Keratinocyte (primary cell): ENCODE data around the gene WDPCP. TPM values are rescaled to one million over a fixed set of nuclear protein-coding genes. Genes with fewer than 3 reads are reported as not detected.

Source experiments
- DNase-seq: peaks from one replicate; pipeline ENCODE4 v3.0.0-alpha.2; 2011; ENCODE audit warnings: low read depth, missing footprints, low spot score
- FAIRE-seq: peaks from 2 replicates; lab custom pipeline; 2011; peaks lifted over from hg19 to GRCh38; lab: Jason Lieb, UNC
- H2AFZ ChIP-seq: 2 replicates; pipeline ENCODE4 v1.6.0; 2012; ENCODE audit warnings: low read length, control low read depth, inconsistent platforms; ENCODE audit not compliant: control insufficient read depth
- H3K27ac ChIP-seq: 2 replicates; pipeline ENCODE4 v1.5.1; 2011; ENCODE audit warnings: low read length; ENCODE audit not compliant: control insufficient read depth, insufficient read depth
- H3K27me3 ChIP-seq: 3 replicates; pipeline ENCODE4 v1.6.0; 2011; ENCODE audit warnings: low read length; ENCODE audit not compliant: control insufficient read depth, insufficient read depth; ENCODE audit errors: extremely low read depth
- H3K36me3 ChIP-seq, 2 experiments: 2 replicates in 1 of 2; 3 replicates in 1 of 2; pipeline ENCODE4 v1.5.1; 2011; ENCODE audit warnings: low read length in 2 of 2, mild to moderate bottlenecking in 1 of 2; ENCODE audit not compliant: control insufficient read depth in 2 of 2, insufficient read depth in 2 of 2; ENCODE audit errors: extremely low read depth in 1 of 2
- H3K4me1 ChIP-seq: 3 replicates; pipeline ENCODE4 v1.5.1; 2011; ENCODE audit warnings: low read length; ENCODE audit not compliant: control insufficient read depth, insufficient read depth; ENCODE audit errors: extremely low read depth
- H3K4me2 ChIP-seq: 3 replicates; pipeline ENCODE4 v1.6.0; 2011; ENCODE audit warnings: low read depth, low read length; ENCODE audit not compliant: control insufficient read depth, insufficient read depth; ENCODE audit errors: extremely low read depth
- H3K4me3 ChIP-seq, 3 experiments: fragments of 200-600 bp in 1 of 3; sonication (generic) in 1 of 3; 2 replicates in 2 of 3; 3 replicates in 1 of 3; pipeline ENCODE4 v1.5.1; 2011 to 2016; ENCODE audit warnings: low read length in 3 of 3, mild to moderate bottlenecking in 3 of 3, control low read depth in 2 of 3, inconsistent platforms in 1 of 3, low read depth in 1 of 3, mixed read lengths in 1 of 3, mixed run types in 1 of 3, moderate library complexity in 1 of 3; ENCODE audit not compliant: control insufficient read depth in 2 of 3, insufficient read depth in 2 of 3; ENCODE audit errors: extremely low read depth in 1 of 3
- H3K79me2 ChIP-seq: 2 replicates; pipeline ENCODE4 v1.6.0; 2012; ENCODE audit warnings: low read length; ENCODE audit not compliant: control insufficient read depth, insufficient read depth
- H3K9ac ChIP-seq: 3 replicates; pipeline ENCODE4 v1.6.0; 2011; ENCODE audit warnings: low read length; ENCODE audit not compliant: control insufficient read depth, insufficient read depth; ENCODE audit errors: extremely low read depth
- H3K9me1 ChIP-seq: 3 replicates; pipeline ENCODE4 v1.6.0; 2011; ENCODE audit warnings: low read length; ENCODE audit not compliant: control insufficient read depth, insufficient read depth; ENCODE audit errors: extremely low read depth
- H3K9me3 ChIP-seq: 2 replicates; pipeline ENCODE4 v1.5.1; 2012; ENCODE audit warnings: low read depth, low read length; ENCODE audit not compliant: control insufficient read depth
- H4K20me1 ChIP-seq: 3 replicates; pipeline ENCODE4 v1.6.0; 2011; ENCODE audit warnings: low read length; ENCODE audit not compliant: control insufficient read depth, insufficient read depth; ENCODE audit errors: extremely low read depth
- EZH2 ChIP-seq: IDR thresholded peaks from one replicate; pipeline ENCODE4 v1.6.1; 2012; ENCODE audit warnings: inconsistent platforms, mild to moderate bottlenecking, low read length, moderate library complexity
- dilution Hi-C: fragments of 300-500 bp; cut with MboI; formaldehyde crosslinking; loops from one replicate; pipeline ENCODE4 v1.7.0; 2020; ENCODE audit warnings: low sequenced_read_pairs; ENCODE audit not compliant: extremely low pct_ligation_motif_present
- polyA plus RNA-seq, 5 experiments: library from polyadenylated mRNA; depleted of rRNA in 3 of 5; stranded (reverse) in 3 of 5; stranded (forward) in 1 of 5; unstranded in 1 of 5; fragments of >200 nt; gene quantifications; 1 replicate in 1 of 5; 2 replicates in 3 of 5; 3 replicates in 1 of 5; pipeline versions ENCODE4 v1.2.1 to v1.2.3, GENCODE V29; 2011 to 2012; ENCODE audit warnings: missing spikeins in 2 of 5, low read depth in 1 of 5, low replicate concordance in 1 of 5
- TF ChIP-seq, protein P1 (sequence below), 3 experiments: IDR thresholded peaks in 1 of 3; conservative IDR thresholded peaks in 1 of 3; optimal IDR thresholded peaks in 1 of 3; 2 replicates in 2 of 3; 3 replicates in 1 of 3; pipeline versions ENCODE3 to v1.5.1; 2011; ENCODE audit warnings: low read length in 3 of 3, mild to moderate bottlenecking in 3 of 3, moderate library complexity in 2 of 3, control low read depth in 1 of 3, inconsistent platforms in 1 of 3; ENCODE audit not compliant: insufficient read depth in 2 of 3; ENCODE audit errors: extremely low read depth in 1 of 3

WDPCP gene
- polyA plus RNA-seq, 1 donor (not counting 4 experiments of a cell fraction or from before 2014, with no cell fraction given) = 2.9 TPM

DNA sequence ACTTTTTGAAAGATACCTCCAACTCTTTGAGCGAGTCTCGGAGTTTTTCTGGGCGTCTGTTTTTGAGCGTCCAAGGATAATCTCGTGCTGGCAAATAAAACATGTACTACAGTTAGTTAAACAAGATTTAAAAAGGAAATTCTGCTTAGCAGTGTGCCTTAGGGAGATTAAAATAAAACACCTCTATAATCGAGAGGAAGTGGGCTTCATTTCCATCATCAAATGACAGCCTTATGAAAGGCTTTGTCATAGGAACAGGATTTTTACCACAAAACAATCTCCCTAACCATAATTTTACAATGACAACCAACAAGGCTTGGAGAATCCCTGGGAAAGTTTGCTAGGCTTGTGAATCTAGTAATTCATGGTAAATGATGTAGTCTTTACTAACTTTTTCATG is 103.4 kb downstream of the WDPCP start:
- TF ChIP-seq EZH2 = no peak
- TF ChIP-seq, protein P1, sequence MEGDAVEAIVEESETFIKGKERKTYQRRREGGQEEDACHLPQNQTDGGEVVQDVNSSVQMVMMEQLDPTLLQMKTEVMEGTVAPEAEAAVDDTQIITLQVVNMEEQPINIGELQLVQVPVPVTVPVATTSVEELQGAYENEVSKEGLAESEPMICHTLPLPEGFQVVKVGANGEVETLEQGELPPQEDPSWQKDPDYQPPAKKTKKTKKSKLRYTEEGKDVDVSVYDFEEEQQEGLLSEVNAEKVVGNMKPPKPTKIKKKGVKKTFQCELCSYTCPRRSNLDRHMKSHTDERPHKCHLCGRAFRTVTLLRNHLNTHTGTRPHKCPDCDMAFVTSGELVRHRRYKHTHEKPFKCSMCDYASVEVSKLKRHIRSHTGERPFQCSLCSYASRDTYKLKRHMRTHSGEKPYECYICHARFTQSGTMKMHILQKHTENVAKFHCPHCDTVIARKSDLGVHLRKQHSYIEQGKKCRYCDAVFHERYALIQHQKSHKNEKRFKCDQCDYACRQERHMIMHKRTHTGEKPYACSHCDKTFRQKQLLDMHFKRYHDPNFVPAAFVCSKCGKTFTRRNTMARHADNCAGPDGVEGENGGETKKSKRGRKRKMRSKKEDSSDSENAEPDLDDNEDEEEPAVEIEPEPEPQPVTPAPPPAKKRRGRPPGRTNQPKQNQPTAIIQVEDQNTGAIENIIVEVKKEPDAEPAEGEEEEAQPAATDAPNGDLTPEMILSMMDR (optimal IDR thresholded peaks at IDR 0.05 in 1 of 3, IDR thresholded peaks at IDR 0.05 in 1 of 3, conservative IDR thresholded peaks at IDR 0.05 in 1 of 3; ENCODE audit: extremely low read depth in 1 of 3, insufficient read depth in 2 of 3, low read length in 3 of 3) = no peak
- Histone ChIP-seq H3K4me3 (no peak overlapping the region), H3K4me2 (peak overlapping the region; percentile 12), H3K9me1 (no peaks in the 10 kb centered on the region), H3K9ac (no peak overlapping the region), H3K36me3 (no peaks in the 10 kb centered on the region), H2AFZ (no peak overlapping the region), H3K27ac (no peak overlapping the region), H4K20me1 (no peaks in the 10 kb centered on the region), H3K4me1 (no peaks in the 10 kb centered on the region), H3K27me3 (no peaks in the 10 kb centered on the region), H3K79me2 (no peaks in the 10 kb centered on the region), H3K9me3 (no peaks in the 10 kb centered on the region)
- dilution Hi-C loops = no loop called here
- DNase-seq = no peak
- no peak for FAIRE-seq

DNA sequence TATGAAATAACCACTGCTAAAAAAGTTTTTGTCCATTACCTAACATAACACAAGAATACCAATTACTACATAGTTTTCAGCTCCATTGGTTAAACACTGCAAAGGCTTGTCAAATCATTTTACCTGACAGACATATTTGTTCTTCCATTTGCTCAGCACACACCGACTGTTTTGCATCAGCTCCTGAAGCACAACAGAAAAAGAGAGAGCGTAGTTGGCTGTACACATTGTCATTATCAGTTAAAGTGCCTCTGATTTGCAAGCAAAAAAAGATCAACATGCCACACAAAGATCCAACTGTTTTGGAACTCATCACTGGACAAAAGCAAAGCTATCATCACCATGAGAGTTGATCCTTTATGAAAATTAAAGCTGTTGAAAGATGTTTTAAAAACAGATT is 103.8 kb downstream of the WDPCP start:
- Histone ChIP-seq H3K4me1 (no peaks in the 10 kb centered on the region), H3K9ac (no peak overlapping the region), H3K9me1 (no peaks in the 10 kb centered on the region), H3K27me3 (no peaks in the 10 kb centered on the region), H3K9me3 (no peaks in the 10 kb centered on the region), H2AFZ (no peak overlapping the region), H3K4me3 (no peak overlapping the region), H3K36me3 (no peaks in the 10 kb centered on the region), H4K20me1 (no peaks in the 10 kb centered on the region), H3K4me2 (peak overlapping the region; percentile 12), H3K79me2 (no peaks in the 10 kb centered on the region), H3K27ac (no peak overlapping the region)
- FAIRE-seq = no peak
- TF ChIP-seq, protein P1 (optimal IDR thresholded peaks at IDR 0.05 in 1 of 3, IDR thresholded peaks at IDR 0.05 in 1 of 3, conservative IDR thresholded peaks at IDR 0.05 in 1 of 3; ENCODE audit: extremely low read depth in 1 of 3, insufficient read depth in 2 of 3, low read length in 3 of 3) = no peak
- TF ChIP-seq EZH2 = no peak
- no peak for DNase-seq
- dilution Hi-C loops = no loop called here
